DMS 273 (cell line): ENCODE measurements around the gene NPAS3.

ENCODE experiments used
- DNase-seq: peaks from one replicate; lab custom pipeline; 2025; ENCODE audit not compliant: unreplicated experiment; lab: John Stamatoyannopoulos, UW

Gene NPAS3

GRCh38 chr14:33847066-33847465 is 908.4 kb downstream of the NPAS3 start:
- peak; percentile 19 for DNase-seq

GRCh38 chr14:33848009-33848408 is 909.3 kb downstream of the NPAS3 start:
- no peak for DNase-seq

- DNase-seq: peak; percentile 89
These were observed 910.2 kb downstream of the NPAS3 start for GRCh38 chr14:33848706-33849454.

- DNase-seq: no peak
These were observed 910.7 kb downstream of the NPAS3 start for GRCh38 chr14:33849455-33849801.

- DNase-seq: peak; percentile 39
These were observed 912.1 kb downstream of the NPAS3 start for GRCh38 chr14:33850826-33851225.

- DNase-seq: peak; percentile 81
These were observed 912.7 kb downstream of the NPAS3 start for GRCh38 chr14:33851366-33851765.

GRCh38 chr14:33851931-33852330 is 913.3 kb downstream of the NPAS3 start:
- DNase-seq: peak; percentile 49
